Adrenal gland (tissue), 5 donors: ENCODE data around the gene DOCK1.

Experiments
- POLR2A ChIP-seq, 2 donors: fragments of 450-650 bp; IDR thresholded peaks; one replicate each; pipeline ENCODE4 v1.6.1; 2017; ENCODE audit warnings: antibody characterized with exemption in 2 of 2, mild to moderate bottlenecking in 2 of 2, moderate library complexity in 1 of 2
- TF ChIP-seq, protein P1 (sequence below), 6 experiments: fragments of 450-650 bp in 4 of 6; fragments of 200-600 bp in 2 of 6; sonication (generic) in 1 of 6; IDR thresholded peaks; 1 replicate in 5 of 6; 2 replicates in 1 of 6; pipeline versions ENCODE4 v1.5.1 to v1.8.0; 2016 to 2021; ENCODE audit warnings: antibody characterized with exemption in 6 of 6, mild to moderate bottlenecking in 2 of 6, moderate library complexity in 1 of 6
- donor health status: DM: no; HTN: no; CAD: no.

DNA sequence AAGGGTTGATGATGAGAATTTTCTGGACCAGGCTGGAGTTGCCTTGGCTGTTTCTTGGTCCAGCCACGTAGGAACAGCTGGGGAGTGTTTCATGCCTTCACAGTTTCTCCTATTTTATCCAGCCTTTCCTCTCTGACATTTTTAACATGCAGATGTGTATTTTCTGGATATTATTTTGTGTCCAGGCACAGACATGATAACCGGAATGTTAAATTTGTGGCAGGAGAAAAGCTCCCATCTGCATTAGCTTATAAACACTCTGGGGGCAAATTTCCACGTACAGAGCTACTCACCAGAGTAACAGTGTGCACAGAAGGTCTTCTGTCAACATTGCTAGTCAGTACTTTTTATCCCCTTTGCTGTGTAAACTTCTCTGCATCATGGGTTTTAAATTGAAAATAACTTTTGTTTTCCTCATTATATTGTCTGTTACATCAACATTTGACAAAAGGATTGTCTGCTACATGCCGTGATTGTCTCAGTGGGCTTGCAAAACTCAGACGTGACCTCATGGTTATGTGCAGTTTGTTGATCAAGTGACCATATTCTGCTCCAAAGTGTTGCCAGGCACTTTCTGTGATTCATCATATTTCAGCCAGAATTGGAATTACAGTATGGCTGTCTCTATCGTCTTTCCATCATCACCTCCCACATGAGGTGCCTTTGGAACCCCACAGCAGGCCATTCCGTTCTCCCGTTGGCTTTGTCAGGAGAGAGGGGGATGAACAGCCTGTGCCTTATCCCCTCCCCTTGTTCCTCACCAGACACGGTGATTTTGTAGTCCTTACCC is 249.8 kb downstream of the DOCK1 start:
- no peak for TF ChIP-seq POLR2A (IDR thresholded peaks at IDR 0.05)
- TF ChIP-seq, protein P1, sequence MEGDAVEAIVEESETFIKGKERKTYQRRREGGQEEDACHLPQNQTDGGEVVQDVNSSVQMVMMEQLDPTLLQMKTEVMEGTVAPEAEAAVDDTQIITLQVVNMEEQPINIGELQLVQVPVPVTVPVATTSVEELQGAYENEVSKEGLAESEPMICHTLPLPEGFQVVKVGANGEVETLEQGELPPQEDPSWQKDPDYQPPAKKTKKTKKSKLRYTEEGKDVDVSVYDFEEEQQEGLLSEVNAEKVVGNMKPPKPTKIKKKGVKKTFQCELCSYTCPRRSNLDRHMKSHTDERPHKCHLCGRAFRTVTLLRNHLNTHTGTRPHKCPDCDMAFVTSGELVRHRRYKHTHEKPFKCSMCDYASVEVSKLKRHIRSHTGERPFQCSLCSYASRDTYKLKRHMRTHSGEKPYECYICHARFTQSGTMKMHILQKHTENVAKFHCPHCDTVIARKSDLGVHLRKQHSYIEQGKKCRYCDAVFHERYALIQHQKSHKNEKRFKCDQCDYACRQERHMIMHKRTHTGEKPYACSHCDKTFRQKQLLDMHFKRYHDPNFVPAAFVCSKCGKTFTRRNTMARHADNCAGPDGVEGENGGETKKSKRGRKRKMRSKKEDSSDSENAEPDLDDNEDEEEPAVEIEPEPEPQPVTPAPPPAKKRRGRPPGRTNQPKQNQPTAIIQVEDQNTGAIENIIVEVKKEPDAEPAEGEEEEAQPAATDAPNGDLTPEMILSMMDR (IDR thresholded peaks at IDR 0.05): no peak
